ENCODE data around the gene DPP7.

The DPP7 gene

GRCh38 chr9:137158625-137159024, 44.1 kb upstream of the DPP7 start:
- H3K27ac ChIP-seq: no peak overlapping the region
- no peaks in the 10 kb centered on the region for H3K36me3 ChIP-seq (ENCODE audit: control insufficient read depth, insufficient read depth, low read length)
- H3K9ac ChIP-seq: no peak overlapping the region
- no peak overlapping the region for H2AFZ ChIP-seq
- no peaks in the 10 kb centered on the region for H3K79me2 ChIP-seq
- no peak overlapping the region for H3K4me3 ChIP-seq (ENCODE audit: low read depth, low read length)
- H3K4me1 ChIP-seq: no peaks in the 10 kb centered on the region
- H3K9me3 ChIP-seq (ENCODE audit: control insufficient read depth, low read length): no peaks in the 10 kb centered on the region
- no peak overlapping the region for H3K4me2 ChIP-seq (ENCODE audit: low read length)
- no peak for TF ChIP-seq CTCF (IDR thresholded peaks at IDR 0.05)
- no peaks in the 10 kb centered on the region for H3K27me3 ChIP-seq (ENCODE audit: control insufficient read depth, insufficient read depth, low read length)

GRCh38 chr9:137157618-137158415, 43.3 kb upstream of the DPP7 start:
- H3K36me3 ChIP-seq (ENCODE audit: control insufficient read depth, insufficient read depth, low read length): no peaks in the 10 kb centered on the region

GRCh38 chr9:137156567-137157375, 42.2 kb upstream of the DPP7 start:
- no peak overlapping the region for H2AFZ ChIP-seq
- no peak overlapping the region for H3K4me2 ChIP-seq (ENCODE audit: low read length)
- H3K4me1 ChIP-seq: no peaks in the 10 kb centered on the region
- no peaks in the 10 kb centered on the region for H3K27me3 ChIP-seq (ENCODE audit: control insufficient read depth, insufficient read depth, low read length)
- no peaks in the 10 kb centered on the region for H3K79me2 ChIP-seq
- no peaks in the 10 kb centered on the region for H3K9me3 ChIP-seq (ENCODE audit: control insufficient read depth, low read length)
- H3K9ac ChIP-seq: no peak overlapping the region
- TF ChIP-seq CTCF (IDR thresholded peaks at IDR 0.05): no peak
- H3K4me3 ChIP-seq (ENCODE audit: low read depth, low read length): no peak overlapping the region
- no peaks in the 10 kb centered on the region for H3K36me3 ChIP-seq (ENCODE audit: control insufficient read depth, insufficient read depth, low read length)
- H3K27ac ChIP-seq: no peak overlapping the region

More at GRCh38 chr9:137157618-137158415, 43.3 kb upstream of the DPP7 start:
- Histone ChIP-seq H3K9me3 (ENCODE audit: control insufficient read depth, low read length) (no peaks in the 10 kb centered on the region), H3K4me2 (ENCODE audit: low read length) (no peak overlapping the region), H3K4me1 (no peaks in the 10 kb centered on the region), H3K4me3 (ENCODE audit: low read depth, low read length) (no peak overlapping the region), H3K9ac (no peak overlapping the region), H3K27ac (no peak overlapping the region), H3K27me3 (ENCODE audit: control insufficient read depth, insufficient read depth, low read length) (no peaks in the 10 kb centered on the region), H2AFZ (no peak overlapping the region), H3K79me2 (no peaks in the 10 kb centered on the region)
- no peak for TF ChIP-seq CTCF (IDR thresholded peaks at IDR 0.05)

- no peak overlapping the region for H3K4me3 ChIP-seq (ENCODE audit: low read depth, low read length)
- H3K79me2 ChIP-seq: no peaks in the 10 kb centered on the region
- no peaks in the 10 kb centered on the region for H3K27me3 ChIP-seq (ENCODE audit: control insufficient read depth, insufficient read depth, low read length)
- H3K27ac ChIP-seq: no peak overlapping the region
- TF ChIP-seq CTCF (IDR thresholded peaks at IDR 0.05): no peak
- H3K9me3 ChIP-seq (ENCODE audit: control insufficient read depth, low read length): no peaks in the 10 kb centered on the region
- no peak overlapping the region for H3K9ac ChIP-seq
- no peak overlapping the region for H2AFZ ChIP-seq
- H3K4me1 ChIP-seq: no peaks in the 10 kb centered on the region
- no peaks in the 10 kb centered on the region for H3K36me3 ChIP-seq (ENCODE audit: control insufficient read depth, insufficient read depth, low read length)
- H3K4me2 ChIP-seq (ENCODE audit: low read length): no peak overlapping the region
These were observed 38.4 kb upstream of the DPP7 start for GRCh38 chr9:137152844-137153405.
